Measurements from ENCODE around the gene UBXN6. TPM values are rescaled to one million over a fixed set of nuclear protein-coding genes. Genes with fewer than 3 reads are reported as not detected.

UBXN6 gene
- total RNA-seq, 1 experiment from 2014 or later = 34.1 TPM

GRCh38 chr19:4488496-4488895, 30.9 kb upstream of the UBXN6 start:
- WGBS (ENCODE audit: extremely low coverage, insufficient read length, low lambda C conversion rate) = no CpG with 5 or more reads among the region's 29 CpGs
- no peak overlapping the region for H3K56ac ChIP-seq (ENCODE audit: insufficient read length, low read depth, low read length)
- Mint-ChIP-seq H3K9me3 (no peaks in the 10 kb centered on the region), H3K4me3 (no peak overlapping the region), H3K27ac (no peak overlapping the region), H3K4me1 (no peaks in the 10 kb centered on the region), H3K36me3 (ENCODE audit: insufficient read depth in 1 of 3, low read depth in 3 of 3) (peaks cover 25 to 55% (median 44%) of the 10 kb centered on the region in 3 experiments; a peak in 6 of 7 replicates), H3K27me3 (ENCODE audit: low read depth) (no peaks in the 10 kb centered on the region)
- peaks cover 3% of the 10 kb centered on the region for H4K20me1 ChIP-seq (ENCODE audit: control insufficient read depth, insufficient read depth, insufficient read length)
- no peak overlapping the region for H2AFZ ChIP-seq (ENCODE audit: low read length)
- no peak overlapping the region for H2BK20ac ChIP-seq (ENCODE audit: low read depth, low read length, poor library complexity, severe bottlenecking)
- no peaks in the 10 kb centered on the region for H3K9me3 ChIP-seq (ENCODE audit: control insufficient read depth, low read depth, low read length)
- no peaks in the 10 kb centered on the region for H3K79me2 ChIP-seq (ENCODE audit: insufficient read depth, low read length)
- no peak overlapping the region for H3K23ac ChIP-seq (ENCODE audit: insufficient read length, low read depth, low read length)
- no peak overlapping the region for H2BK12ac ChIP-seq (ENCODE audit: insufficient read length, low read depth, low read length)
- H3K4me1 ChIP-seq (ENCODE audit: insufficient read depth, low read length) = no peaks in the 10 kb centered on the region; the same call in 1 of the 2 replicates
- H2AK5ac ChIP-seq (ENCODE audit: insufficient read length, low read length) = no peak overlapping the region
- no peak overlapping the region for H3T11ph ChIP-seq (ENCODE audit: low read length)
- H2BK5ac ChIP-seq (ENCODE audit: insufficient read length, low read length) = no peak overlapping the region
- H3K4ac ChIP-seq (ENCODE audit: low read depth, low read length) = no peak overlapping the region
- H4K5ac ChIP-seq (ENCODE audit: insufficient read length, low read depth, low read length) = no peak overlapping the region
- no peak overlapping the region for H3K4me2 ChIP-seq (ENCODE audit: insufficient read depth, insufficient read length, low read length)
- no peak overlapping the region for H4K91ac ChIP-seq (ENCODE audit: insufficient read length, low read depth, low read length)
- no peak overlapping the region for H3K14ac ChIP-seq (ENCODE audit: insufficient read depth, low read length)
- DNase-seq = peak; percentile 18
- TF ChIP-seq CTCF (conservative IDR thresholded peaks at IDR 0.05) = no peak
- H3K27ac ChIP-seq (ENCODE audit: insufficient read length, low read depth, low read length) = no peak overlapping the region
- H3K79me1 ChIP-seq (ENCODE audit: insufficient read depth, low read depth, low read length, poor library complexity, severe bottlenecking) = no peaks in the 10 kb centered on the region
- H3K23me2 ChIP-seq (ENCODE audit: insufficient read length, low read depth, low read length, poor library complexity, severe bottlenecking) = no peaks in the 10 kb centered on the region
- no peak overlapping the region for H2BK120ac ChIP-seq (ENCODE audit: low read depth, low read length, poor library complexity, severe bottlenecking)
- H3K18ac ChIP-seq (ENCODE audit: insufficient read length, low read depth, low read length) = no peak overlapping the region
- no peak overlapping the region for H3K9ac ChIP-seq (ENCODE audit: extremely low read depth, insufficient read length, low read length)
- no peak overlapping the region for H2BK15ac ChIP-seq (ENCODE audit: low read depth, low read length)
- no peaks in the 10 kb centered on the region for H3K27me3 ChIP-seq (ENCODE audit: insufficient read depth, low read length)
- H4K8ac ChIP-seq (replicated peaks; ENCODE audit: insufficient read length, low read depth, low read length) = no peak overlapping the region

Measured in H9 (cell line).